Activated B cell treated with CpG ODN at 0.5 μM for 24 hours (primary cell): ENCODE measurements around the gene BTF3L4. TPM values are rescaled to one million over a fixed set of nuclear protein-coding genes. Genes with fewer than 3 reads are reported as not detected.
"Not testable (repeated sequence)": the region's sequence is repeated elsewhere in the genome, so short reads cannot be mapped to it uniquely, and the experiment has no call there.

Source experiments
- ATAC-seq: fragments of 200-7000 bp; cut with Tn5 transposase; one replicate; pipeline ENCODE4 v1.10.0; 2021; ENCODE audit warnings: low read depth, mild to moderate bottlenecking, moderate library complexity
- CTCF ChIA-PET: fragments of 350-600 bp; sonication (Branson Sonifier 250); formaldehyde crosslinking; loops from one replicate; lab custom pipeline; 2021; ENCODE audit warnings: antibody characterized with exemption; lab: Charles Lee
- POLR2A ChIA-PET: fragments of 350-600 bp; sonication (Branson Sonifier 250); formaldehyde crosslinking; loops from one replicate; lab custom pipeline; 2021; ENCODE audit warnings: antibody characterized with exemption; lab: Charles Lee
- DNase-seq: peaks from one replicate; pipeline ENCODE4 v3.0.0; 2022
- H3K27ac Mint-ChIP-seq: one replicate; pipeline ENCODE4 v1.8.0; 2020; ENCODE audit warnings: mixed read lengths
- H3K27me3 Mint-ChIP-seq: one replicate; pipeline ENCODE4 v1.8.0; 2021; ENCODE audit warnings: mixed read lengths
- H3K36me3 Mint-ChIP-seq: one replicate; pipeline ENCODE4 v1.8.0; 2021; ENCODE audit warnings: low read depth, mixed read lengths
- H3K4me1 Mint-ChIP-seq: one replicate; pipeline ENCODE4 v1.8.0; 2021; ENCODE audit warnings: mixed read lengths
- H3K4me3 Mint-ChIP-seq: one replicate; pipeline ENCODE4 v1.8.0; 2020; ENCODE audit warnings: mild to moderate bottlenecking, mixed read lengths
- H3K9me3 Mint-ChIP-seq: one replicate; pipeline ENCODE4 v1.8.0; 2020; ENCODE audit warnings: mixed read lengths
- intact Hi-C: fragments of 100-400 bp; cut with micrococcal nuclease; formaldehyde crosslinking; loops from one replicate; pipeline ENCODE4 v1.15.1; 2024
- total RNA-seq: library from RNA; stranded (reverse); gene quantifications from 2 replicates; pipeline ENCODE4 v1.2.3, GENCODE V29; 2022
- TF ChIP-seq, protein P1 (sequence below): fragments of 200-600 bp; IDR thresholded peaks from one replicate; pipeline ENCODE4 v1.8.0; 2022; ENCODE audit warnings: antibody characterized with exemption, mild to moderate bottlenecking

BTF3L4 gene
- total RNA-seq, 1 donor from 2014 or later: 36.2 TPM

DNA sequence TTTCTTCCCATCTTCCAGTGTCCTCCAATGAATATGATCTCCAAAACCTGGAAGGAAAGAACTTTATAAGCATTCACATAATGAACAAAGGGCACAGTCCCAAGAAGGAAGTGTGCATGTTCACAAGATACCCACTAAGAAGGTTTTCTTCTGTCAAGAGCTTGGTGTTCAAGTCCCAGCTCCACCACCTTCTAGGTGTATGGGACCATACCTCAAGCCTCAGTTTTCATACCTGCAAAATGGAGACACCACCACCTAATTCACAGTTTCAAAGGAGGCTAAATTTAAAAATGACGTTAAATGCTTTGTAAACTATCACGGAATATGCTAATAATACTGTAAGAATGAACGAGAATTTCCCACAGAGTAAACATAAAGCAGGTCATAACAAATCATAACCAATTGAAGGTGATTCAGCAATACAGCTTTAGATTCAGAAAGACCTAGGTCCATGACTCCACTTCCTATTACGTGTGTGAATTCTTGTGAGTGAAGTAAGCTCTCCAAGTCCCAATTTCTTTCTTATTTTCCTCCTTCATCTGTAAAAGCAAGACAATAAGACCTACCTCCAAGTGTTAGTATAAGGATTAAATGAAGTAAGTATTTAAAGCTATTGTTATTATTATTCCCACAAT lies 14.4 kb upstream of the BTF3L4 start:
- POLR2A ChIA-PET: interaction anchor here (0.6 kb wide), 1 partner anchor 9 kb away, joined by 3 read pairs; no protein-coding TSS in a partner anchor

DNA sequence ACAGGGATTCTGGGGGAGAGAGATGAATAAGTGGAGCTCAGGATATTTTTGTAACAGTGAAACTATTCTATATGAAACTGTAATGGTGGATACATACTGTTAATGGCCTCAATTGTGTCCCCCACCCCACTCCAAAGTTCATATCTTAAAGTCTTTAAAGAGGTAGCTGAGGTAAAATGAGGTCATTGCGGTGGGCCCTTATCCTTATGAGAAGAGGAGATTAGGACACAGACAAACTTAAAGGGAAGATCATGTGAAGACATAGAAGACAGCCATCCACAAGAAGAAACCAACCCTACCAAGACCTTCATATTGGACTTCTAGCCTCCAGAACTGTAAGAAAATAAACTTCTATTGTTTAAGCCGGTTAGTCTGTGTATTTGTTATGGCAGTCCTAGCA lies 10.9 kb upstream of the BTF3L4 start:
- POLR2A ChIA-PET: no interaction called here
- TF ChIP-seq, protein P1, sequence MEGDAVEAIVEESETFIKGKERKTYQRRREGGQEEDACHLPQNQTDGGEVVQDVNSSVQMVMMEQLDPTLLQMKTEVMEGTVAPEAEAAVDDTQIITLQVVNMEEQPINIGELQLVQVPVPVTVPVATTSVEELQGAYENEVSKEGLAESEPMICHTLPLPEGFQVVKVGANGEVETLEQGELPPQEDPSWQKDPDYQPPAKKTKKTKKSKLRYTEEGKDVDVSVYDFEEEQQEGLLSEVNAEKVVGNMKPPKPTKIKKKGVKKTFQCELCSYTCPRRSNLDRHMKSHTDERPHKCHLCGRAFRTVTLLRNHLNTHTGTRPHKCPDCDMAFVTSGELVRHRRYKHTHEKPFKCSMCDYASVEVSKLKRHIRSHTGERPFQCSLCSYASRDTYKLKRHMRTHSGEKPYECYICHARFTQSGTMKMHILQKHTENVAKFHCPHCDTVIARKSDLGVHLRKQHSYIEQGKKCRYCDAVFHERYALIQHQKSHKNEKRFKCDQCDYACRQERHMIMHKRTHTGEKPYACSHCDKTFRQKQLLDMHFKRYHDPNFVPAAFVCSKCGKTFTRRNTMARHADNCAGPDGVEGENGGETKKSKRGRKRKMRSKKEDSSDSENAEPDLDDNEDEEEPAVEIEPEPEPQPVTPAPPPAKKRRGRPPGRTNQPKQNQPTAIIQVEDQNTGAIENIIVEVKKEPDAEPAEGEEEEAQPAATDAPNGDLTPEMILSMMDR: no peak
- CTCF ChIA-PET: no interaction called here
- H3K9me3 Mint-ChIP-seq: no peaks in the 10 kb centered on the region
- no peaks in the 10 kb centered on the region for H3K27me3 Mint-ChIP-seq
- H3K4me1 Mint-ChIP-seq: no peaks in the 10 kb centered on the region
- peaks cover 47% of the 10 kb centered on the region for H3K36me3 Mint-ChIP-seq
- no peak overlapping the region for H3K4me3 Mint-ChIP-seq
- intact Hi-C loops: no loop called here
- no peak overlapping the region for H3K27ac Mint-ChIP-seq
- ATAC-seq (no peak), DNase-seq (no peak)

More for the DNA sequence above, 14.4 kb upstream of the BTF3L4 start:
- Mint-ChIP-seq H3K27me3 (no peaks in the 10 kb centered on the region), H3K9me3 (no peaks in the 10 kb centered on the region), H3K4me3 (no peak overlapping the region), H3K27ac (no peak overlapping the region), H3K36me3 (peaks cover 65% of the 10 kb centered on the region), H3K4me1 (no peaks in the 10 kb centered on the region)
- TF ChIP-seq, protein P1: no peak
- ATAC-seq: no peak
- no peak for DNase-seq
- CTCF ChIA-PET: no interaction called here
- intact Hi-C loops: no loop called here

DNA sequence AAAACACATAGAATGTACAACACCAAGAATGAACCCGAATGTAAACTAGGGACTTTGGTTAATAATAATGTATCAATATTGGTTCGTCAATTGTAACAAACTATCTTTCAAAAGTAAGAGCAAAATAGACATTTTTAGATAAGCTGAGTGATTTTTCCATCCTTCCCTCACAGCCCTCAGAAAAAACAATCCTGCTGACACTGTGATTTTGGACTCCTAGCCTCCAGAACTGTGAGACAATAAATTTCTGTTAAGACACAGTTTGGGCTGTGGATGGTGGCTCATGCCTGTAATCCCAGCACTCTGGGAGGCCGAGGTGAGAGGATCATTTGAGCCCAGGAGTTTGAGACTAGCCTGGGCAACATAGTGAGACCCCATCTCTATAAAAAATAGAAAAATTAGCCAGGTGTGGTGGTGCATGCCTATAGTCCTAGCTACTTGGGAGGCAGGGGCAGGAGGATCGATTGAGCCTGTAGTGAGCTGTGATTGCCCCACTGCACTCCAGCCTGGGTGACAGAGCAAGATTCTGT lies 10.4 kb upstream of the BTF3L4 start:
- H3K9me3 Mint-ChIP-seq, intact Hi-C loops, DNase-seq, H3K27me3 Mint-ChIP-seq, POLR2A ChIA-PET, H3K27ac Mint-ChIP-seq, H3K4me1 Mint-ChIP-seq, ATAC-seq, H3K4me3 Mint-ChIP-seq, CTCF ChIA-PET: not testable (repeated sequence)
- peaks cover 43% of the 10 kb centered on the region for H3K36me3 Mint-ChIP-seq

DNA sequence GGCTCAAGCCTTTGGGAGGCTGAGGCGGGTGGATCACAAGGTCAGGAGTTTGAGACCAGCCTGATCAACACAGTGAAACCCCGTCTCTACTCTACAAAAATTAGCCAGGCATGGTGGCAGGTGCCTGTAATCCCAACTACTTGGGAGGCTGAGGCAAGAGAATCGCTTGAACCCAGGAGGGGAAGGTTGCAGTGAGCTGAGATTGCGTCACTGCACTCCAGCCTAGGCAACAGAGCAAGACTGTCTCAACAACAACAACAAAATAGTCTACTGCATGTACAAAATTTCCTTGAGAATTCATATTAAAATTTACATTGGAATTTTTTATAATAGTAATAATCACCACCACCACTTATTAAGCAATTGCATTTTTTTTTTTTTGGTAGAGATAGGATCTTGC lies 6.8 kb upstream of the BTF3L4 start:
- H3K4me1 Mint-ChIP-seq: peaks cover 20% of the 10 kb centered on the region
- H3K27ac Mint-ChIP-seq, CTCF ChIA-PET, H3K27me3 Mint-ChIP-seq, DNase-seq, H3K4me3 Mint-ChIP-seq, intact Hi-C loops, H3K9me3 Mint-ChIP-seq, ATAC-seq: not testable (repeated sequence)
- POLR2A ChIA-PET: interaction anchor here (1.1 kb wide), 1 partner anchor 17 kb away, joined by 3 read pairs; no protein-coding TSS in a partner anchor
- peaks cover 44% of the 10 kb centered on the region for H3K36me3 Mint-ChIP-seq

DNA sequence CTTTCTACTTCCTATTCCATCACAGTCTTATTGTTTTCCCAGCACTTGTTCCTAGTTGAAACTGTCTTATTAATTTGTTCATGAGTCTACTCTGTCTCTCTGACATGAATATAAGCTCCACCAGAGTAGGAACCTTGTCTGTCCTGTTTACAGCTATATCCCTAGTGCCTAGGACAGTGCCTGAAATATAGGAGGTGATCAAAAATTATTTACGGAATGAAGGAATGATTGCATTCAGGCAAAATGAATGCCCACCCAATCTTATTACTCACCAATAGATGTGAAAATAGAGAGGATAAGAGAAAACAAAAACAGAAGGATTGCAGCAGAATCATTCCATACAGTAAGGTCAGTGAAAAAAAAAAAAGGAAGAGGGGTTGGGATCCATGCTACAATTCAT lies 2.2 kb upstream of the BTF3L4 start:
- intact Hi-C loops: loop anchor here (10.0 kb wide), 5 partner anchors 501 to 2001 kb away; partner anchors contain the start of genes CPT2, CZIB, FAF1 and TCEANC2
- Mint-ChIP-seq H3K27ac (peak overlapping the region; percentile 98), H3K9me3 (no peaks in the 10 kb centered on the region), H3K36me3 (peaks cover 40% of the 10 kb centered on the region), H3K27me3 (no peaks in the 10 kb centered on the region), H3K4me3 (peak overlapping the region; percentile 100), H3K4me1 (peaks cover 45% of the 10 kb centered on the region)
- POLR2A ChIA-PET: interaction anchor here (0.7 to 5.2 kb wide), 3 partner anchors 11 to 186 kb away, joined by 3 to 63 read pairs (median 3); partner anchors contain the start of gene KTI12
- no peak for ATAC-seq
- no peak for DNase-seq
- TF ChIP-seq, protein P1: no peak
- CTCF ChIA-PET: interaction anchor here (0.7 to 1.3 kb wide), 2 partner anchors 17 to 20 kb away, joined by 3 to 4 read pairs; partner anchors contain the start of gene KTI12
